ENCODE measurements around the gene MACROH2A2.
"Not testable (repeated sequence)": the region's sequence is repeated elsewhere in the genome, so short reads cannot be mapped to it uniquely, and the experiment has no call there.

The MACROH2A2 gene

DNA sequence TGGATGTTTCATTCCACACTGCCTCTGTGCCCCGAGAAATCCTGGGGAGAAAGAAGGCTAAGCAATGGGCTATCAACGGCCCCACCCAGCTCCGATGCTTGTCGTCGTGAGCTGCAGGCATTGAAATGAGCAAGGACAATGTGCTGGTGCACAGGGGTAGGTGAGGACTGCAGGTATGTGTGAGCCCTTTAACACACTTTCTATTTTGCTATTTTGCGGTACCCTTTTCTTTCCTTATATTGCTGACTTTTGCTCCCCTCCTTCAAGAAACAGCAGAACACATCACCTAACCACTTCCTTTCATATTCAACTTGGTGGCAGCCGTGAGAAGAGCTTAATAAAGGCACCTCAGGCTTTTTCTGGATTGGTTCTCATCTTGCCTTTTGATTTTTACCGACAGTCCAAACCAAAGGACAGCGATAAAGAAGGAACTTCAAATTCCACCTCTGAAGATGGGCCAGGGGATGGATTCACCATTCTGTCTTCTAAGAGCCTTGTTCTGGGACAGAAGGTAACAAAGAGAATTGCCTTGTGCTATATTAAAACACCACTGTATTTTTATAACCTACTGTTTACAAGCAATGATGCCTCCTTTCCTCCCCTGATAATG, 40.8 kb downstream of the MACROH2A2 start:
- no peak overlapping the region for H3K4me3 ChIP-seq (ENCODE audit: low read depth, low read length)
- TF ChIP-seq, protein P1, sequence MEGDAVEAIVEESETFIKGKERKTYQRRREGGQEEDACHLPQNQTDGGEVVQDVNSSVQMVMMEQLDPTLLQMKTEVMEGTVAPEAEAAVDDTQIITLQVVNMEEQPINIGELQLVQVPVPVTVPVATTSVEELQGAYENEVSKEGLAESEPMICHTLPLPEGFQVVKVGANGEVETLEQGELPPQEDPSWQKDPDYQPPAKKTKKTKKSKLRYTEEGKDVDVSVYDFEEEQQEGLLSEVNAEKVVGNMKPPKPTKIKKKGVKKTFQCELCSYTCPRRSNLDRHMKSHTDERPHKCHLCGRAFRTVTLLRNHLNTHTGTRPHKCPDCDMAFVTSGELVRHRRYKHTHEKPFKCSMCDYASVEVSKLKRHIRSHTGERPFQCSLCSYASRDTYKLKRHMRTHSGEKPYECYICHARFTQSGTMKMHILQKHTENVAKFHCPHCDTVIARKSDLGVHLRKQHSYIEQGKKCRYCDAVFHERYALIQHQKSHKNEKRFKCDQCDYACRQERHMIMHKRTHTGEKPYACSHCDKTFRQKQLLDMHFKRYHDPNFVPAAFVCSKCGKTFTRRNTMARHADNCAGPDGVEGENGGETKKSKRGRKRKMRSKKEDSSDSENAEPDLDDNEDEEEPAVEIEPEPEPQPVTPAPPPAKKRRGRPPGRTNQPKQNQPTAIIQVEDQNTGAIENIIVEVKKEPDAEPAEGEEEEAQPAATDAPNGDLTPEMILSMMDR (IDR thresholded peaks at IDR 0.05; ENCODE audit: low read depth, low read length): no peak

DNA sequence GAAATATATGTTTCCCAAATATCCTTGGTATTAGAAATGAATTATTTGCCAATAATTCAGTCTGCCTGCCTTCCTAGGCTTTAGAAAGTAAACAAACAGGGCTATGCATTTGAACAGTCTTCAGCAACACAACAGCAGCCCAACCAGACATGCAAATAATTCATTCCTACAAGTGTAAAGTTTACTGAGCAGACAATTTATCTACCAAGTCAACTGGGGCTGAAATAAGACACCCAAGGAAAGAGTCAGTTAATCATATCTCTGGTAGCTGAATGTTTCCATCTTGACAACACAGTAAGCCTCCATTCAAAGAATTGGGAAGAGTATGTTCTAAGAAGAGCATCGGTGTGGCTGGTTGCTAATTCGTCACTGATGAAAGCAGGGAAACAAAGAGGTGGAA, 41.6 kb downstream of the MACROH2A2 start:
- H3K4me3 ChIP-seq (ENCODE audit: low read depth, low read length): no peak overlapping the region
- TF ChIP-seq, protein P1 (IDR thresholded peaks at IDR 0.05; ENCODE audit: low read depth, low read length): no peak

DNA sequence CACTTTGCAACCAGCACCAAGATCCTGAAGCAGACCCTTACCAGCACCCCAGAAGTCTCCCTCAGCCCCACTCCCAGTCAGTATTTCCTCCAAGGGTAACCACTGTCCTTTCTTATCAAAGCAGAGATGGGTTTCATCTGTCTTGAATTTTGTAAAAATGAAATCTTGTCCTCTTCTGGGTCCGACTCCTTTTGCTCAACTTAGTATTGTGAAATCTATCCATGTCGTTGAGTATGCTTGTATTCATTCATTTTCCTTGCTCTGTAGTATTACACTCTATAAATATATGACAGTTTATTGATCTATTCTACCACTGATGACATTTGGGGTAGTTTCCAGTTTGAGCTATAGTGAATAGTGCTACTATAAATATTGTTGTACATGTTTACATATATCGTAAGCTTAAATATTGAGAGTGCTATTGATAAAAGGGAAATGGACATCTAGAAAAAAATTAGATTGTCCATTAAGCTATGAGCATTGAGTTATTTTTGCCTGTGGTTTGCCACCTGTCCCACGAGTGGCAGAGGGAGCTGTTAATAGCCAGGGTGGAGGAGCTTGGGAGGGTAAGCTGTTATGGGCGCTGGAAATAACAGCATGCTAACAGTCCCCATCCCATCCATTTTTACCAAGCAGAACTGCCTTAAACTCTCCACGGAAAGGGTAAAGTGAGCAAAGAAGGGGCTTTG, 43.5 kb downstream of the MACROH2A2 start:
- H3K4me3 ChIP-seq (ENCODE audit: low read depth, low read length): no peak overlapping the region
- TF ChIP-seq, protein P1 (IDR thresholded peaks at IDR 0.05; ENCODE audit: low read depth, low read length): no peak

DNA sequence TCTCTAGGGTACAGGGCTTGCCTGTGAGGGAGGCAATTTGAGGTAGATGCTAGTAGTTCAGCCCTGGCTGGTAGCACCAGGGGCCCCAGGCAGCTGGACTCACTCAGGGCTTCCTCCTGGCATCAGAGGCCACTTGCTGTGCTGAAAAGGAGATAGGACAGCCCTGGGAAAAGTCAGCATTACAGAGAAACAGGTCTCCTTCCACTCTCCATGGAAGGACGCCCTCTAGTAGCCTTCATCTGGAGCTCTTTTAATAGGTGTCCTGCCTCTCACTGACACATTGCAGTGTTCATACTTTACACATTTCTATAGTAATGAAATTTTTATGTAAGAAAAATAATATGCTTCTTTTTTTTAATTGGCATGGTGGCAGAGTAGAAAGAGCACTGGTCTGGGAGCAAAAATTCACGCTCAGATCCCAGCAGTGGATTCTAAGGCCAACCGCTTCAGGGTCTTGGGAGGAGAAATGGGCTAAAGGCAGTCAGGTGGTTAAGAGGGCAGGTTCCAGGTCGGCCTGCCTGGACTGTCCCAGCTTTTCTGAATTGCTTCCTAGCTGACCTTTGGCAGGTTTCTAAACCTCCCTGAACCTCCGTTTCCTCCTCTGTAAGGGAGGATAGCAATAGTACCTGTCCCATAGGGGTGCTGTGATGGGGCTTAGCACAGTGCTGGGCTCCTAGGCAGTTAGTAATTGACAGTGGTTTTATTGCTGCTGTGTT, 44.2 kb downstream of the MACROH2A2 start:
- TF ChIP-seq, protein P1 (IDR thresholded peaks at IDR 0.05; ENCODE audit: low read depth, low read length): no peak
- H3K4me3 ChIP-seq (ENCODE audit: low read depth, low read length): no peak overlapping the region

DNA sequence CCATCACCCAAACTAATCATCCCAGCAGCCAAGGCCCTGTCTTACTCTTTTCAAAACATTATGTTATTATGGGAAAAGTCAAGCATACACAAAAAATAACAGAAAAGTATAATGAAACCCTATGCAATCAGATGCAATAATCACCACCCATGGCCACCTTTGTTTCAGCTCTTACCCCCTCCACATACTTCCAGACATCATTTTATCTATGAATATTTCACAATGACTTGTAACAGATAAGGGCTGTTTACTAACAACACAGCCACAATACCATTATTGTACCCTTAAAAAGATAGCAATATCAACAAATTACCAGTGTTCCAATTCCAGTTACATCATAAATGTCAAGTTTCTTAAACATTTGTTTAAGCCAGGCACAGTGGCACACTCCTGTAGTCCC, 44.8 kb downstream of the MACROH2A2 start:
- H3K4me3 ChIP-seq (ENCODE audit: low read depth, low read length): no peak overlapping the region
- TF ChIP-seq, protein P1 (IDR thresholded peaks at IDR 0.05; ENCODE audit: low read depth, low read length): no peak

DNA sequence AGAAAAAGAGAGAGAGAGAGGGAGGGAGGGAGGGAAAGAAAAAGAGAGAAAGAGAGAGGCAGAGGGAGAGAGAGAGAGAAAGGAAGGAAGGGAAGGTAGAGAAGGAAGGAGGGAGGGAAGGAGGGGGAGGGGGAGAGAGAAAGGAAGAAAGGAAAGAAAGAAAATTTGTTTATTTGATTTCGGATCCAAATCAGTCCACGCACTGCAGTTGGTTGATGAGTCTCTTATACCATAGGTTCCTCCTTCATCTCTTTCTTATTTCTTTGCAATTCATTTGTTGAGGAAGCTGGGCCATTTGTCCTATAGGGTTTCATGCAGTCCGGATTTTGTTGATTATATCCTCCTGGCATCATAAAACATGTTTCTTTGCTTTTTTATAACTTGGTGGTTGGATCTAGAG, 45.6 kb downstream of the MACROH2A2 start:
- no peak overlapping the region for H3K4me3 ChIP-seq (ENCODE audit: low read depth, low read length)
- TF ChIP-seq, protein P1 (IDR thresholded peaks at IDR 0.05; ENCODE audit: low read depth, low read length): no peak

DNA sequence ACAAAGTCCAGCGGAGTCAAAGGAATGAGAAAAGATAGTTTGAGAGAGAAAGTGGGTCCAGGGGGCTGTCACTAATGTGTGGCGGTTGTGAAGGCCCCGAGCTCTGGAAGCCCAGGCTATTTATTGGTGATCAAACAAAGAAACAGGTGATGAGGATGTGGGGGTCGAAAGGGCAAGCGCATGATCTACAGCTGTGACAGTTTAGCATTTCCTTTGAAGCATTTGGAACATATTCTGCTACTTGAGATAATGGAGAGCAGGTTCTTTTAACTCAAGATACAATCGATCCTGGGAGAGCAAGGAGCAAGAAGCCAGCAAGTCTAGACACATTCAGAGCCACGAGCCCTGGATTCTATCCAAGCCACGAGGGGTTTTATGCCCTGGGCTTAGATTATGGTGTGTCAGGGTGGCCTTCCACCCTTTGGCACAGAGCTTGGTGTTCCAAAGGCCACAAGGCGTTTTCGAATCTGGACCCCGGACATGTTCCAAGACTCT, 48.5 kb downstream of the MACROH2A2 start:
- not testable (repeated sequence) for H3K4me3 ChIP-seq (ENCODE audit: low read depth, low read length)
